B cell (primary cell): ENCODE data around the gene CTSL.

Source experiments
- EZH2 ChIP-seq: IDR thresholded peaks from 2 replicates; pipeline ENCODE4 v1.6.1; 2012; ENCODE audit warnings: borderline replicate concordance, low read depth, mild to moderate bottlenecking, moderate library complexity, low read length; ENCODE audit not compliant: insufficient read depth, poor library complexity, severe bottlenecking
- TF ChIP-seq, protein P1 (sequence below): fragments of 200-600 bp; IDR thresholded peaks from one replicate; pipeline ENCODE4 v1.8.0; 2022; ENCODE audit warnings: antibody characterized with exemption, mild to moderate bottlenecking

DNA sequence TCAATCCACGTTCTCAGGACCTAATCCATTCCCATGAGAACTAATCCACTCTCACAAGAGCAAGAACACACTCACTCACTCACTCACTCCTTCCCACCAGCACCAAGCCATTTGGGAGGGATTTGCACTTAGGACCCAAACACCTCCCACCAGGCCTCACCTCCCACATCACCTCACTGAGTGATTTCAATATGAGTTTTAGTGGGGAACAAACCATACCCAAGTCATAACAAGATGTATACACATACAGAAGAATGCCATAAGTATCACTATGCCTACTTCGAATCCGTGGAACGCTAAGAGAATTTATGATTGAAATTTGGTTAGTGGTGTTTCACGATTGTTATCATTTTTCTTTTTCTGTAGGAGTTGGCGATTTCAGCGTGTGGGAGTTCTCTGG, 29.3 kb upstream of the CTSL start:
- TF ChIP-seq, protein P1, sequence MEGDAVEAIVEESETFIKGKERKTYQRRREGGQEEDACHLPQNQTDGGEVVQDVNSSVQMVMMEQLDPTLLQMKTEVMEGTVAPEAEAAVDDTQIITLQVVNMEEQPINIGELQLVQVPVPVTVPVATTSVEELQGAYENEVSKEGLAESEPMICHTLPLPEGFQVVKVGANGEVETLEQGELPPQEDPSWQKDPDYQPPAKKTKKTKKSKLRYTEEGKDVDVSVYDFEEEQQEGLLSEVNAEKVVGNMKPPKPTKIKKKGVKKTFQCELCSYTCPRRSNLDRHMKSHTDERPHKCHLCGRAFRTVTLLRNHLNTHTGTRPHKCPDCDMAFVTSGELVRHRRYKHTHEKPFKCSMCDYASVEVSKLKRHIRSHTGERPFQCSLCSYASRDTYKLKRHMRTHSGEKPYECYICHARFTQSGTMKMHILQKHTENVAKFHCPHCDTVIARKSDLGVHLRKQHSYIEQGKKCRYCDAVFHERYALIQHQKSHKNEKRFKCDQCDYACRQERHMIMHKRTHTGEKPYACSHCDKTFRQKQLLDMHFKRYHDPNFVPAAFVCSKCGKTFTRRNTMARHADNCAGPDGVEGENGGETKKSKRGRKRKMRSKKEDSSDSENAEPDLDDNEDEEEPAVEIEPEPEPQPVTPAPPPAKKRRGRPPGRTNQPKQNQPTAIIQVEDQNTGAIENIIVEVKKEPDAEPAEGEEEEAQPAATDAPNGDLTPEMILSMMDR = no peak
- no peak for TF ChIP-seq EZH2
